HG03558 (cell line): Measurements from ENCODE around the gene VSIG10L2.
A peak's percentile ranks its signal among the peaks of the same experiment; 100 is the strongest.
"Not testable (repeated sequence)": the region's sequence is repeated elsewhere in the genome, so short reads cannot be mapped to it uniquely, and the experiment has no call there.

Source experiments
- ATAC-seq: cut with Tn5 transposase; IDR thresholded peaks from one replicate; pipeline ENCODE4 v1.9.1; 2021; ENCODE audit warnings: moderate number of reproducible peaks; ENCODE audit not compliant: unreplicated experiment; ENCODE audit errors: extremely low read depth

VSIG10L2 gene

GRCh38 chr11:125945797-125946520, at the start of gene VSIG10L2:
VSIG10L2 (plus strand) TSS chr11:125946044; CDS start chr11:125946056, 12 bp downstream.
- no peak for ATAC-seq

- no peak for ATAC-seq
Measured at GRCh38 chr11:125901872-125902271, 44.0 kb upstream of the VSIG10L2 start.

GRCh38 chr11:125902277-125902926, 43.4 kb upstream of the VSIG10L2 start:
- ATAC-seq = no peak

GRCh38 chr11:125902927-125903710, 42.7 kb upstream of the VSIG10L2 start, which contains the start of gene PUS3:
PUS3 (minus strand) TSS chr11:125903206; CDS start chr11:125896284, 6,922 bp downstream.
- peak; percentile 90 for ATAC-seq

- ATAC-seq = no peak
Measured at GRCh38 chr11:125903711-125904659, 41.9 kb upstream of the VSIG10L2 start, which contains the start of gene DDX25. DDX25 (plus strand) TSS chr11:125904508; CDS start chr11:125904518, 10 bp downstream.

GRCh38 chr11:125904678-125905077, 41.2 kb upstream of the VSIG10L2 start:
- no peak for ATAC-seq

- ATAC-seq = no peak
Measured at GRCh38 chr11:125910226-125910849, 35.5 kb upstream of the VSIG10L2 start.

GRCh38 chr11:125914601-125915000, 31.2 kb upstream of the VSIG10L2 start:
- ATAC-seq = not testable (repeated sequence)

- ATAC-seq = no peak
Measured at GRCh38 chr11:125916683-125917347, 29.0 kb upstream of the VSIG10L2 start.

- no peak for ATAC-seq
Measured at GRCh38 chr11:125918140-125918840, 27.6 kb upstream of the VSIG10L2 start.

- no peak for ATAC-seq
Measured at GRCh38 chr11:125921042-125921441, 24.8 kb upstream of the VSIG10L2 start.

GRCh38 chr11:125922156-125922555, 23.7 kb upstream of the VSIG10L2 start:
- ATAC-seq = no peak

GRCh38 chr11:125923012-125923579, 22.7 kb upstream of the VSIG10L2 start:
- ATAC-seq = no peak

GRCh38 chr11:125923633-125924032, 22.2 kb upstream of the VSIG10L2 start:
- no peak for ATAC-seq

GRCh38 chr11:125924384-125925007, 21.3 kb upstream of the VSIG10L2 start:
- no peak for ATAC-seq

GRCh38 chr11:125925247-125925740, 20.6 kb upstream of the VSIG10L2 start:
- ATAC-seq = no peak

- ATAC-seq = no peak
Measured at GRCh38 chr11:125925804-125926203, 20.0 kb upstream of the VSIG10L2 start.
